Sigmoid colon (tissue), 4 donors: ENCODE measurements around the gene XPR1.

Source experiments
- CTCF ChIP-seq, 4 experiments: fragments of 450-650 bp in 3 of 4; fragments of 200-600 bp in 1 of 4; IDR thresholded peaks; one replicate each; pipeline ENCODE4 v1.5.1; 2016 to 2019; ENCODE audit warnings: antibody characterized with exemption in 4 of 4, mild to moderate bottlenecking in 3 of 4, moderate library complexity in 2 of 4
- EP300 ChIP-seq, 4 donors: sonication (generic); formaldehyde crosslinking; IDR thresholded peaks; one replicate each; pipeline ENCODE4 v1.6.1; 2017; ENCODE audit warnings: antibody characterized with exemption in 4 of 4

GRCh38 chr1:180745098-180745497 lies 113.3 kb downstream of the XPR1 start:
- TF ChIP-seq CTCF (IDR thresholded peaks at IDR 0.05) (no peak), EP300 (IDR thresholded peaks at IDR 0.05) (no peak)
